HUES6 (cell line): ENCODE measurements around the gene GTF2H2.
"Not testable (repeated sequence)": the region's sequence is repeated elsewhere in the genome, so short reads cannot be mapped to it uniquely, and the experiment has no call there.

Experiments
- H3K27ac ChIP-seq: 2 replicates; pipeline ENCODE4 v1.7.0; 2013; ENCODE audit warnings: low read depth, mild to moderate bottlenecking, low read length, inconsistent platforms
- H3K27me3 ChIP-seq: 2 replicates; pipeline ENCODE4 v1.6.1; 2013; ENCODE audit warnings: low read length; ENCODE audit not compliant: control insufficient read depth, insufficient read depth
- H3K36me3 ChIP-seq: 2 replicates; pipeline ENCODE4 v1.6.1; 2013; ENCODE audit warnings: low read length; ENCODE audit not compliant: control insufficient read depth, insufficient read depth
- H3K4me1 ChIP-seq: 2 replicates; pipeline ENCODE4 v1.6.1; 2013; ENCODE audit warnings: low read length; ENCODE audit not compliant: control insufficient read depth, insufficient read depth
- H3K4me3 ChIP-seq: 2 replicates; pipeline ENCODE4 v1.5.1; 2013; ENCODE audit warnings: low read depth, low read length
- H3K9ac ChIP-seq: one replicate; pipeline ENCODE4 v1.6.1; 2013; ENCODE audit warnings: mild to moderate bottlenecking, low read length
- H3K9me3 ChIP-seq: 2 replicates; pipeline ENCODE4 v1.6.1; 2013; ENCODE audit warnings: low read depth, low read length; ENCODE audit not compliant: control insufficient read depth, insufficient read depth

The GTF2H2 gene

DNA sequence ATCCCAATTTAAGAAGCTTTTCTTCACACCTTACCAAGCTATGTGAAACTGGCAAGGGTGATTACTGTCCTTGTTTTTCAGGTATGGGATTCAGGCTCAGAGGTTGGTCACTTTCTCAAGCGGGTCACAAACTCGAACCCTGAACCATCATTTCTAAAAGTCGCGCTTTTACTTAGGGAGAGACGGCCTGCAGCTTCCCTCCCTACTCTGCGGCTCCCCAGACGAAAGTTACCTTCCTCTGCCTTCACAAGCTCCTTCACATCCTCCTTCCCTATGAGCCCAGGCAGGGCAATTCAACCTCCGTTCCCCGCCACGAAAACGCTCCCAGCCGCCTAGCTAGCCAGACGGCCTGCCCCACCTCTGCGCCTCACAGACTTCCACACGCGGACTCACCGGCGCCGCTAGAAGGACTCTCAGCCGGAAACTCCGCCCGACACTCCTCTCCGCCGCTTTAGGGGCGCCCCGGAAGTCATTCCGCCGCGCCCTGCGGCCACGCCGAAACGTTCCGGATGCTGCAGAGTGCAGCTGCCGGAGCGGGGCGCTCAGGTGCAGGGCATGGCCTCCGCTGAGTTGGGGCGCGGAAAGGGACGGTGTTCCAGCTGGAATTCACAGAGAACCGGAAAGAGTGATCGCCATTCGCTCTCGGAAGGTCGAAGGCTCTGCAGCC, at the start of gene GTF2H2:
GTF2H2 (minus strand) TSS at position 415 of the 667 bp plus-strand sequence. CDS start 4,913 bp downstream, outside the sequence.
- H3K27ac ChIP-seq, H3K27me3 ChIP-seq, H3K9ac ChIP-seq, H3K4me3 ChIP-seq, H3K9me3 ChIP-seq, H3K4me1 ChIP-seq, H3K36me3 ChIP-seq: not testable (repeated sequence)

DNA sequence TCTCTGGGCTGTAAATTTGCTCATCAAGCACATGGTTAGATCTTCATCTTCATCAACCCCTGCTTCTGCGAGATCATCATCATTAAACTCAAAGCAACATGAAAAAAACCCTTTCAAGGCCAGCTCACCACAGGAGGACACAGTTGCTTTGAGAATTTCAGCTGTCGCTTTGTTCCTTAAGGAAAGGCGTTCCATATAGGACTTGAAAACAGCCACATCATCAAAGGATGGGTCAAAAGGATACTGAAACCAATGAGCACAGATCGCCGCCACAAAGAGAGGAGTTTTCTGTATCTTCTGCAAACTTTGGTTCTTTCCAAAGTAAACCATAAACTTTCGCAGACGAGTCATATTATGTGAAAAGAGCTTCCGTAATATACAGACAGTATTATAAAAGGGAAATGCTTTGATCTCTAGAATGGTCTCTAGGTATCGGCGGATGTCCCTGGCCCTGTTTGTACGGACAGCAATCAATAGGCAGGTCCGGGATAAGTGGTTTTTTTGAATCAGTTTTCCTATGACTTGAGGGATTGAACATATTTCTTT, 42.3 kb upstream of the GTF2H2 start:
- not testable (repeated sequence) for H3K9ac ChIP-seq, H3K4me1 ChIP-seq, H3K27me3 ChIP-seq, H3K27ac ChIP-seq, H3K4me3 ChIP-seq, H3K9me3 ChIP-seq, H3K36me3 ChIP-seq

GRCh38 chr5:71099996-71100395, 32.5 kb upstream of the GTF2H2 start:
- H3K27me3 ChIP-seq, H3K9ac ChIP-seq: not testable (repeated sequence)

GRCh38 chr5:71097930-71098203, 30.4 kb upstream of the GTF2H2 start:
- Histone ChIP-seq H3K27ac (peak overlapping the region; percentile 68; the same call in 1 of the 2 replicates), H3K9ac (peak overlapping the region; percentile 59)
- not testable (repeated sequence) for H3K9me3 ChIP-seq, H3K27me3 ChIP-seq, H3K4me3 ChIP-seq, H3K36me3 ChIP-seq, H3K4me1 ChIP-seq

More at GRCh38 chr5:71099996-71100395, 32.5 kb upstream of the GTF2H2 start:
- H3K27ac ChIP-seq, H3K4me3 ChIP-seq, H3K4me1 ChIP-seq, H3K9me3 ChIP-seq, H3K36me3 ChIP-seq: not testable (repeated sequence)

DNA sequence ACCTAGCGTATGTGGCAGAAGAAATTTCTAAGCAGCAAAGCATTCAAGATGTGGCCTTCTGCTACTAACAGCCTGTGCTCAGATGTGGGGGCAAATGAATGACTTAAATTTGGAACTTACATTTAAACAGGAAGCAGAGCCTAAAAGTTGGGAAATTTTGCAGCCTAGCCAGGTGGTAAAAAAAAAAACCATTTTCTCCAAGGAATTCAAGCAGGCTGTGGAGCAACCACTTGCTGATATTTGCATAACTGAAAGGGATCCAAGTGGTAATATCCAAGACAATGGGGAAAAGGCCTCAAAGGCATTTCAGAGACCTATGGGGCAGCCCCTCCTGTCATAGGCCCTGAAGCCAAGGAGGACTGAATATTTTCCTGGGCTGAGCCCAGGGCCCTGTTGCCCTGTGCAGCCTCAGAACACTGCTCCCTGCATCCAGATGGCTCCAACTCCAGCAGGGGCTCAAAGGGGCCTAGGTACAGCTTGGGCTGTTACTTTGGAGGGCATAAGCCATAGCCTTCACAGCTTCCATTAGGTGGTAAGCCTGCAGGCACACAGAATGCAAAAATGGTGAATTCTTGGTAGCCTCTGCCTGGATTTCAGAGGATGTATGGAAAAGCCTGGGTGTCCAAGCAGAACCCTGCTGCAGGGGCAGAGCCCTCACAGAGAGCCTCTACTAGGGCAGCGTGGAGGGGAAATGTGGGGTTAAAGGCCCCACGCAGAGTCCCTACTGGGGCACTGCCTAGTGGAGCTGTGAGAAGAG, 29.9 kb upstream of the GTF2H2 start:
- not testable (repeated sequence) for H3K36me3 ChIP-seq, H3K4me1 ChIP-seq, H3K9me3 ChIP-seq, H3K27me3 ChIP-seq, H3K4me3 ChIP-seq
- Histone ChIP-seq H3K27ac (peak overlapping the region; percentile 68; the same call in 1 of the 2 replicates), H3K9ac (peak overlapping the region; percentile 59)

DNA sequence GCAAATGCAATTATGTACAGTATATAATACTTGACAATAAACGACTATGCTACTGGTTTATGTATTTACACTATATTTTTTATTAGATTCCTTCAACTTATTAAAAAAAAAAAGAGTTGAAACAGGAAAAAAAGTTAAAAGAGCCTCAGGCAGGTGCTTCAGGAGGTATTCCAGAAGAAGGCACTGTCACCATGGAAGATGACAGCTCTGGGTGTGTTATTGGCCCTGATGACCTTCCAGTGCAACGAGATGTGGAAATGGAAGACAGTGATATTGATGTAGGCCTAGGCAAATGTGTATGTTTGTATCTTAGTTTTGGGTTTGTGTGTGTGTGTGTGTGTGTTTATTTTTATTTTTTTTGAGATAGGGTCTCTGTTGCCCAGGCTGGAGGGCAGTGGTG, 22.3 kb upstream of the GTF2H2 start:
- H3K4me1 ChIP-seq, H3K36me3 ChIP-seq, H3K4me3 ChIP-seq, H3K9ac ChIP-seq, H3K27me3 ChIP-seq, H3K27ac ChIP-seq, H3K9me3 ChIP-seq: not testable (repeated sequence)

- not testable (repeated sequence) for H3K27ac ChIP-seq, H3K36me3 ChIP-seq, H3K9ac ChIP-seq, H3K4me3 ChIP-seq, H3K4me1 ChIP-seq, H3K27me3 ChIP-seq, H3K9me3 ChIP-seq
Measured at GRCh38 chr5:71088754-71089153, 21.3 kb upstream of the GTF2H2 start.

DNA sequence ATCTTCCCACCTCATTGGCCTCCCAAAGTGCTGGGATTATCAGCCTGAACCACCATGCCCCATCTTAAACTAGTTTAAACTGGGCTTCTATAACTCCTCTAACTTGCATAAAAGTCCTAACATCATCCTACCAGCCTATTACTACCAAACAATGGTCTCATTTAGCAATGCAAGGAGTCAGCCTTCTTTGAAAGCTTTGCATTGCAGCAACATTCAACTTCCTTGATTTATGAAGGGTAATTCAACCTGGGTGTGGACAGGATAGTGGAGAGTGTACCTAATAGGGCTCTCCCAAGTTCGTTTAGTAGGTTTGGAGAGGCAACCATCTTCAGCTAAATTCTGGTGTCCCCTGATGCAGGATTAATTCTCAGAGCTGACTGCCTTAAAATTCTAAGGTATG, 18.7 kb upstream of the GTF2H2 start:
- H3K9me3 ChIP-seq, H3K27ac ChIP-seq, H3K9ac ChIP-seq, H3K27me3 ChIP-seq, H3K4me1 ChIP-seq, H3K4me3 ChIP-seq, H3K36me3 ChIP-seq: not testable (repeated sequence)

DNA sequence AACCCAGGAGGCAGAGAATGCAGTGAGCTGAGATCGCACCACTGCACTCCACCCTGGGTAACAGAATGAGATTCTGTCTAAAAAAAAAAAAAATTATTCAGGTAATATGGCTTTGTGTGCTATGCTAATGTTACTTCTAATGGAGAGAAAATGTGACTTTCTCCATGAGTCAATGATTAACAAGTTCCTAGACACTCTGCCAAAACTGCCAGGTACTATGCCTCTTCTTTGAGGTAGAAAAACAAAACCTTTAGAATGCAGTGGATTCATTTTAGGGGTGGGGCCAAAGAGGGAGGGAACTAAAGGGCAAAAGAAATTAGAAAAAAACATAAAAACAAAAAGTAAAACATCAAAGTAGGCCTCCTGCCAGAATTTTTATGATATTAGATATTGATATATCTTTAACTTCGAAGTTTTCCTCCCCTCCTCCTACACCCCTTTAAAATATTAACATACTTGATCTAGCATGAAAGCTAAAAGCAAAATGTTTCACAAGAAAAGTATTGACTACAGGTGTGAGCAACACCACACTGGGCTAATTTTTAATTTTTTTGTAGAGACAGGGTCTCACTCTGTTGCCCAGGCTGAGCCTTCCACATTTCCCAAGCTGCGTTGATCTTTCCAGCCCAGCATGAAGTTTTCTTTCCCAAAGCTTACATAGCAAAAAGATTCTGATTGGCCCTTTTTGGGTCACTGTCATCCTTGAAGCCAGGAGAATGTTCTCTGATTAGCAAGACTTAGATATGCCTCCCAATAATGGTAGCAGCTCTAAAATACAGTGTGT, 17.0 kb upstream of the GTF2H2 start:
- not testable (repeated sequence) for H3K27ac ChIP-seq, H3K9me3 ChIP-seq, H3K36me3 ChIP-seq, H3K4me1 ChIP-seq, H3K9ac ChIP-seq, H3K4me3 ChIP-seq, H3K27me3 ChIP-seq

- H3K9me3 ChIP-seq, H3K4me3 ChIP-seq, H3K27ac ChIP-seq, H3K27me3 ChIP-seq, H3K36me3 ChIP-seq, H3K4me1 ChIP-seq, H3K9ac ChIP-seq: not testable (repeated sequence)
Measured at GRCh38 chr5:71082898-71083297, 15.4 kb upstream of the GTF2H2 start.

- not testable (repeated sequence) for H3K27me3 ChIP-seq, H3K4me3 ChIP-seq, H3K9ac ChIP-seq, H3K27ac ChIP-seq, H3K4me1 ChIP-seq, H3K9me3 ChIP-seq, H3K36me3 ChIP-seq
Measured at GRCh38 chr5:71082340-71082739, 14.9 kb upstream of the GTF2H2 start.
